IMR-90 (cell line): ENCODE results near the gene RUFY1. TPM values are rescaled to one million over a fixed set of nuclear protein-coding genes. Genes with fewer than 3 reads are reported as not detected.

ENCODE experiments used
- ATAC-seq: fragments of 200-7000 bp; cut with Tn5 transposase; 2 replicates; pipeline ENCODE4 v1.9.1; 2020; ENCODE audit warnings: low read depth, mild to moderate bottlenecking, moderate library complexity
- BruUV-seq: library from RNA; stranded (reverse); fragments of 400-500 nt; replicated peaks from 2 replicates; lab custom pipeline; 2021; lab: Mats Ljungman, UMichigan
- CTCF ChIA-PET: fragments of 300-600 bp; formaldehyde crosslinking; extraction: SDS; loops from one replicate; lab custom pipeline; 2021; ENCODE audit warnings: antibody characterized with exemption; lab: Yijun Ruan, JAX
- POLR2A ChIA-PET: fragments of 300-600 bp; sonication (Branson Sonifier 250); formaldehyde crosslinking; loops from one replicate; lab custom pipeline; 2022; ENCODE audit warnings: antibody characterized with exemption; ENCODE audit not compliant: unreplicated experiment; lab: Charles Lee
- DNase-seq: peaks from one replicate; pipeline ENCODE4 v3.0.0; 2013
- H2AFZ ChIP-seq: replicated peaks from 2 replicates; pipeline ENCODE3; 2013; ENCODE audit warnings: low read length, mild to moderate bottlenecking; ENCODE audit not compliant: poor library complexity
- H2AK5ac ChIP-seq: 2 replicates; pipeline ENCODE4 v1.6.1; 2013; ENCODE audit warnings: low read depth, low read length, inconsistent platforms
- H2AK9ac ChIP-seq: replicated peaks from 2 replicates; pipeline ENCODE3; 2013; ENCODE audit warnings: mild to moderate bottlenecking, low read depth, low read length, moderate library complexity; ENCODE audit not compliant: poor library complexity
- H2BK120ac ChIP-seq: 2 replicates; pipeline ENCODE4 v1.6.1; 2013; ENCODE audit warnings: low read depth, low read length, inconsistent platforms
- H2BK15ac ChIP-seq: 3 replicates; pipeline ENCODE4 v1.6.1; 2013; ENCODE audit warnings: low read depth, low read length, inconsistent platforms
- H2BK20ac ChIP-seq: 2 replicates; pipeline ENCODE4 v1.6.1; 2013; ENCODE audit warnings: low read depth, mild to moderate bottlenecking, inconsistent platforms, low read length, moderate library complexity
- H2BK5ac ChIP-seq: 2 replicates; pipeline ENCODE4 v1.6.1; 2013; ENCODE audit warnings: mild to moderate bottlenecking, low read depth, low read length, inconsistent platforms; ENCODE audit not compliant: poor library complexity, severe bottlenecking
- H3K14ac ChIP-seq: replicated peaks from 2 replicates; pipeline ENCODE4 v1.6.1; 2013; ENCODE audit warnings: low read depth, low read length, inconsistent platforms
- H3K18ac ChIP-seq: 2 replicates; pipeline ENCODE4 v1.6.1; 2013; ENCODE audit warnings: low read depth, low read length, control low read depth
- H3K23ac ChIP-seq: 2 replicates; pipeline ENCODE4 v1.6.1; 2013; ENCODE audit warnings: low read depth, low read length, inconsistent platforms
- H3K27ac ChIP-seq: 2 replicates; pipeline ENCODE4 v1.5.1; 2013; ENCODE audit warnings: mild to moderate bottlenecking, control low read depth, low read length; ENCODE audit not compliant: insufficient read depth
- H3K27me3 ChIP-seq: 2 replicates; pipeline ENCODE4 v1.6.1; 2013; ENCODE audit warnings: low read length; ENCODE audit not compliant: control insufficient read depth, insufficient read depth
- H3K36me3 ChIP-seq: 2 replicates; pipeline ENCODE4 v1.6.1; 2013; ENCODE audit warnings: low read length, mixed read lengths; ENCODE audit not compliant: control insufficient read depth, insufficient read depth
- H3K4ac ChIP-seq: 2 replicates; pipeline ENCODE4 v1.6.1; 2013; ENCODE audit warnings: low read depth, low read length, inconsistent platforms
- H3K4me1 ChIP-seq: 2 replicates; pipeline ENCODE4 v1.6.1; 2013; ENCODE audit warnings: low read length, mixed read lengths; ENCODE audit not compliant: control insufficient read depth, insufficient read depth
- H3K4me2 ChIP-seq: 2 replicates; pipeline ENCODE4 v1.6.1; 2013; ENCODE audit warnings: low read depth, mild to moderate bottlenecking, control low read depth, low read length, moderate library complexity
- H3K4me3 ChIP-seq: 2 replicates; pipeline ENCODE4 v1.5.1; 2013; ENCODE audit warnings: low read depth, mild to moderate bottlenecking, control low read depth, low read length, moderate library complexity; ENCODE audit not compliant: insufficient read depth
- H3K56ac ChIP-seq: 2 replicates; pipeline ENCODE4 v1.6.1; 2013; ENCODE audit warnings: low read length, inconsistent platforms; ENCODE audit not compliant: insufficient read depth; ENCODE audit errors: extremely low read depth
- H3K79me1 ChIP-seq, 2 experiments: 2 replicates each; pipeline ENCODE4 v1.6.1; 2013; ENCODE audit warnings: low read length in 2 of 2, inconsistent platforms in 1 of 2, low read depth in 1 of 2
- H3K9ac ChIP-seq: 2 replicates; pipeline ENCODE4 v1.6.1; 2013; ENCODE audit warnings: low read depth, low read length, control low read depth
- H3K9me1 ChIP-seq: 2 replicates; pipeline ENCODE4 v1.6.1; 2013; ENCODE audit warnings: low read length, inconsistent platforms; ENCODE audit not compliant: insufficient read depth
- H3K9me3 ChIP-seq: 2 replicates; pipeline ENCODE4 v1.6.1; 2013; ENCODE audit warnings: low read length; ENCODE audit not compliant: control insufficient read depth, insufficient read depth
- H4K20me1 ChIP-seq: 2 replicates; pipeline ENCODE4 v1.6.1; 2013; ENCODE audit warnings: low read length, inconsistent platforms; ENCODE audit not compliant: insufficient read depth
- H4K5ac ChIP-seq: 2 replicates; pipeline ENCODE4 v1.6.1; 2013; ENCODE audit warnings: mild to moderate bottlenecking, low read depth, low read length, control low read depth
- H4K8ac ChIP-seq, 2 experiments: 2 replicates each; pipeline ENCODE4 v1.6.1; 2013; ENCODE audit warnings: low read depth in 2 of 2, low read length in 2 of 2, control low read depth in 1 of 2, inconsistent platforms in 1 of 2
- H4K91ac ChIP-seq: 2 replicates; pipeline ENCODE4 v1.6.1; 2013; ENCODE audit warnings: low read depth, low read length, inconsistent platforms; ENCODE audit not compliant: insufficient read depth
- BHLHE40 ChIP-seq: fragments of 150-350 bp; IDR thresholded peaks from 2 replicates; pipeline ENCODE4 v1.6.1; 2016; ENCODE audit warnings: mild to moderate bottlenecking, low read depth, low read length
- CHD1 ChIP-seq: IDR thresholded peaks from 2 replicates; pipeline ENCODE4 v1.6.1; 2012; ENCODE audit warnings: low read depth, low read length, improper control_type of control experiment
- FOS ChIP-seq: fragments of 150-350 bp; IDR thresholded peaks from 2 replicates; pipeline ENCODE4 v1.6.1; 2016; ENCODE audit warnings: low read depth, low read length
- NFE2L2 ChIP-seq: fragments of 150-350 bp; IDR thresholded peaks from 2 replicates; pipeline ENCODE4 v1.6.1; 2016; ENCODE audit warnings: low read depth, mild to moderate bottlenecking, low read length
- RCOR1 ChIP-seq: IDR thresholded peaks from 2 replicates; pipeline ENCODE4 v1.6.1; 2012; ENCODE audit warnings: mild to moderate bottlenecking, low read length, improper control_type of control experiment; ENCODE audit not compliant: insufficient replicate concordance
- RFX5 ChIP-seq: IDR thresholded peaks from 2 replicates; pipeline ENCODE4 v1.8.0; 2012; ENCODE audit warnings: low read depth, mild to moderate bottlenecking, low read length, moderate library complexity
- WGBS, 2 experiments: methylation state at CpG; one replicate each; pipeline versions ENCODE4 v1.1.5 to v1.1.7; 2013; ENCODE audit warnings: missing lambda C conversion rate in 2 of 2; ENCODE audit not compliant: insufficient read length in 1 of 2; ENCODE audit errors: extremely low coverage in 2 of 2; 5-methylcytosine and 5-hydroxymethylcytosine counted together
- dilution Hi-C: fragments of 300-500 bp; cut with HindIII; formaldehyde crosslinking; loops from one replicate; pipeline ENCODE4 v1.14.3; 2018; ENCODE audit warnings: low sequenced_read_pairs; ENCODE audit not compliant: unreplicated experiment
- in situ Hi-C: fragments of 300-500 bp; cut with MboI; formaldehyde crosslinking; loops from 3 replicates; pipeline ENCODE4 v1.14.3; 2019; ENCODE audit warnings: low sequenced_read_pairs, inconsistent platforms, mixed read lengths
- intact Hi-C: fragments of 100-400 bp; cut with micrococcal nuclease; formaldehyde crosslinking; loops from 2 replicates; pipeline ENCODE4 v1.10.0; 2022
- polyA plus RNA-seq, 3 experiments: library from polyadenylated mRNA; depleted of rRNA; stranded (reverse); fragments of >200 nt; gene quantifications; 2 replicates each; pipeline ENCODE4 v1.2.3, GENCODE V29; 2012; ENCODE audit warnings: low replicate concordance in 1 of 3
- total RNA-seq: library from RNA; depleted of rRNA; stranded (reverse); fragments of >200 nt; gene quantifications from 2 replicates; pipeline ENCODE4 v1.2.3, GENCODE V29; 2012

Gene RUFY1
- total and polyA plus RNA-seq, 2 of the 4 experiments (the other 2 are of a cell fraction) = 19.5 to 21.8 TPM

- Histone ChIP-seq H3K9ac (no peak overlapping the region), H3K4me2 (no peak overlapping the region), H3K36me3 (peaks cover 72% of the 10 kb centered on the region), H2BK15ac (no peak overlapping the region), H3K4me3 (no peak overlapping the region), H3K27ac (no peak overlapping the region), H4K5ac (no peak overlapping the region), H4K20me1 (peaks cover 96% of the 10 kb centered on the region), H3K79me1 (peaks cover 34 to 77% of the 10 kb centered on the region in 2 experiments), H3K23ac (no peak overlapping the region), H2AFZ (no peak overlapping the region), H4K91ac (no peak overlapping the region), H2AK5ac (no peak overlapping the region), H3K4me1 (peaks cover 6% of the 10 kb centered on the region), H2BK120ac (no peak overlapping the region), H2BK20ac (no peak overlapping the region), H3K27me3 (no peaks in the 10 kb centered on the region), H3K4ac (no peak overlapping the region), H2AK9ac (no peak overlapping the region), H2BK5ac (no peak overlapping the region), H4K8ac (no peak overlapping the region), H3K9me1 (peaks cover 17% of the 10 kb centered on the region; the same call in 1 of the 2 replicates), H3K18ac (no peak overlapping the region), H3K56ac (no peak overlapping the region), H3K9me3 (no peaks in the 10 kb centered on the region), H3K14ac (no peak overlapping the region)
- WGBS, 2 experiments = no CpG with 5 or more reads among the region's 2 CpGs
- CTCF ChIA-PET = interaction anchor here (0.6 to 1.2 kb wide), 3 partner anchors 8 to 471 kb away, joined by 3 to 4 read pairs (median 3); partner anchors contain the start of gene HNRNPH1
- TF ChIP-seq FOS (no peak), BHLHE40 (no peak), NFE2L2 (no peak), RFX5 (no peak), RCOR1 (no peak), CHD1 (no peak)
- no TSS peak for BruUV-seq
- in situ Hi-C loops = no loop called here
- dilution Hi-C loops = no loop called here
- intact Hi-C loops = no loop called here
- DNase-seq (peak; percentile 51), ATAC-seq (no peak)
- POLR2A ChIA-PET = interaction anchor here (0.7 kb wide), 1 partner anchor 9 kb away, joined by 3 read pairs; no protein-coding TSS in a partner anchor
Observed at GRCh38 chr5:179615203-179615602, 64.8 kb downstream of the RUFY1 start.
